Limb (tissue), 2 donors: ENCODE data around the gene NUCB1.

Source experiments
- DNase-seq, 2 donors: peaks; one replicate each; pipeline ENCODE4 v3.0.0-alpha.2; 2016; ENCODE audit errors: extremely low spot score in 2 of 2

NUCB1 gene

DNA sequence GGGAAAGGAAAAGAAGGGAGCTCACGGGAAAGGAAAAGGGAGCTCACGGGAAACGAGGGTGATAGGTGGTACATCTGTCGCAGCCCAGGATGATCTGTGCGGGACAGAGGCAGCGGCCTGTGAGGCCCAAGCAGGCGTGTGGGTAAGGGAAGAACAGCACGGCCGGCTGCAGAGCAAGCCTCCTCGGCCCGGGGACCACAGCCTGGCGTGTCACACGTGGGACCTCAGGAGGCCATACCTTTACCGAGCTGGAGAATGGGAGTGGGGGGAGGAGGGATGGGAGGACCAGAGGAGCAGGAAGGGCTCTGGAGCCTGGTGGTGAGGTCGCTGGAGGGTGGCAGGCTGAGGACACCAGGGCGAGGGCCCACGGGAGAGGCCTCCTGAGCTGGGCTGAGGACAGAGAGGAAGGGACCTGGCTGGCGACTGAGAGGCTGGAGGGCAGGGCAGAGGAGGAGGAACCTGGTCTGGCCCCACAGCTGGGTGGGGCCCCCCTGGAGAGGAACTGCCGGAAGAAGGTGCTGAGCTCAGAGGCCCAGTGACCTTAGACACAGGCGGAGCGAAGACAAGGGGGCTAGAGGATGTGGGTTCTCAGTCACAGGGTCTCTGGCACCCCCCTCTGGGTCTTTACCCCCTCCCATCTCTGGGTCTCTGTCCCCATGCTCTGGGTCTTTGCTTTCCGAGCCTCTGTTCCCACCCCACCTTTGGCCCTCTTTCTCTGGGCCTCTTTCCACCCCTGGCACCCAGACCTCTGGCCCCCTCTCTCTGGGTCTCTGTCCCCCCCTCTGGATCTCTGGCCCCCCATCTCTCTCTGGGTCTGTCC is 62.1 kb downstream of the NUCB1 start:
- DNase-seq = no peak

DNA sequence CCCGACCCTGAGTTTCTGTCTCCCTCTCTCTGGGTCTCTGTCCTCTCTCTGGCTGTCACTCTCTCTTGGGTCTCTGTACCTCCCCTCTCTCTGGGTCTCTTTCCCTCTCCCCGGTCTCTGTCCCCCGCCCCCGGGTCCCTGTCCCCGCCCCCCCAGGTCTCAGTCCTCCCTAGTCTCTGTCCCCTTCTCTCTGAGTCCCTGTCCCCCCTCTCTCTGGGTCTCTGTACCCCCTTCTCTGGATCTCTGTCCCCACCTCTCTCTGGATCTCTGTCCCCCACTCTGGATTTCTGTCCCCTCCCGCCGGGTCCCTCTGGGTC is 62.7 kb downstream of the NUCB1 start:
- DNase-seq = no peak

DNA sequence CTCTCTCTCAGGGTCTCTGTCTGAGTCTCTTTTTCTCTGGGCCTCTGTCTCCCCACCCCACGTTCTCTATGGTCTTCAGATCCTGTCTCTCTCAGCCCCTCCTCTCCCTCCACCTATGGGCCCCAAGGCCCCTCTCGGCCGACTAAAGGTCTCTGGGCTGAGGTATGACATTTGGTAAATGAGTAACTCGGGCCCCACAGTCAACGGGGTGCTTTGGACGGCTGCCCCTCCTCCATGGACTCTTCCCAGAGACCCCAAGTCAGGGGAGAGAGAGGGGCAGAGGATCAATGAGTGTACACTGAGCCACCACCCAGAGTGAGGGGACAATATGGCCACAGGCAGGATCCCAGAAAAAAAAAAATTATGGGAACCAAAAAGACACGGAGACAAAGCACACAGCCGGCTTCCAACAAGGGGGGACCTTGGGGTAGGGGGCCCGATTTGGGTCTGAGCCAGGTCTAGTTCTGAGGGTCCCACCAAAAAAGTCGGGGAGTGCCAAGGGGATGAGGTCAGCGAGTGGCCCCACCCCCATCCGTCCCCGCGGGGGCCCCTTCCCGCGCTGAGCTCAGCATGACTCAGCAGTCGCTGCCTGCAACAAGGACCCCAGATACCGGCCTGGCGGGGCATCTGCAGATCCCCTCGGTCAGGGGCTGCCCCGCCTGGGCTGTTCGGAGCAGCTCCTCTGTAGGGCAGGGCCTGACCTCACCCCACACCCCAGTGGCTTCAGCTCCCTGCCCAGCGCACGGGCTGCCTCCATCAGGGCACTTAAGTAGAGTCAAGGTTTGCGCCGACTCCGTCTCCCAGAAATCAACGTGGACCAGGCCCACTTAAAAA is 63.5 kb downstream of the NUCB1 start:
- DNase-seq = peak in 1 of 2 donors; percentile 85

DNA sequence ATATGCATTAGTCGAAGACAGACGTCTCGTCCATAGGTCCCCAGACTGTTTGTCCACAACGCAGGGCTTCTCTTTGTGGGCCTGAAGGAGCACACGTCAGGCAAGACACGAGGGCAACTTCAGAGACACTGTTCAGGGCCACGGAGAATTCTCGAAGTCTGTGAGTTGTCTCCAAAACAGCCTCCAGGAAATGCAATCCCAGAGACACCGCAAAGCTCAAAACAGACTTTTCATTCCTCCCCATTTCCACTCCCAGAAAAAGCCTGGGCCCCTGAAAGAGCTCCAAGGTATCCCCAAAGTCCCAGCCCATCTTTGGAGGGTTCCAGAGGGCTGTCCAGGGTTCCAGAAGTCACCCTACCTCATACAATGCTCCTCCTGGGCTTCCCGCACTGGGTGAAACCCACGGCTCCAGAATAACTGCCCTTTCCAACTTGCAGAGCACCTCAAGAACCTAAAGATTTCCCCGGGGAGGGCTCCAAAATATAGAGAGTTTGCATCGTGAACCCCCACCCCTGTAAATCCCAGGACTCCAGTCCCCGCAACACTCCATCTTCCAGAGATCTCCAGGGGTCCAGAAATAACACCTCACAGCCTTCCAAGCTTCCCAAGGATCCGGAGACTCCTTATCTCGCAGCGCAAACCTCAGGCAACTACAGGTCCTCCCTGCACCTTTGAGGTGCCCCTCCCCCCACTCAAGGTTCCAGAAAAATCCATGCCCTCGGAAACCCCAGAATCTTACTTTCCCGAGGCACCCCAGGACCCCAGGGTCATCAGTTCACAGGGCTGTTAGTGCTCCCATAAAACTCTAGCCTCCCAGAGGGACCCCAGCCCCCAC is 64.3 kb downstream of the NUCB1 start:
- no peak for DNase-seq

DNA sequence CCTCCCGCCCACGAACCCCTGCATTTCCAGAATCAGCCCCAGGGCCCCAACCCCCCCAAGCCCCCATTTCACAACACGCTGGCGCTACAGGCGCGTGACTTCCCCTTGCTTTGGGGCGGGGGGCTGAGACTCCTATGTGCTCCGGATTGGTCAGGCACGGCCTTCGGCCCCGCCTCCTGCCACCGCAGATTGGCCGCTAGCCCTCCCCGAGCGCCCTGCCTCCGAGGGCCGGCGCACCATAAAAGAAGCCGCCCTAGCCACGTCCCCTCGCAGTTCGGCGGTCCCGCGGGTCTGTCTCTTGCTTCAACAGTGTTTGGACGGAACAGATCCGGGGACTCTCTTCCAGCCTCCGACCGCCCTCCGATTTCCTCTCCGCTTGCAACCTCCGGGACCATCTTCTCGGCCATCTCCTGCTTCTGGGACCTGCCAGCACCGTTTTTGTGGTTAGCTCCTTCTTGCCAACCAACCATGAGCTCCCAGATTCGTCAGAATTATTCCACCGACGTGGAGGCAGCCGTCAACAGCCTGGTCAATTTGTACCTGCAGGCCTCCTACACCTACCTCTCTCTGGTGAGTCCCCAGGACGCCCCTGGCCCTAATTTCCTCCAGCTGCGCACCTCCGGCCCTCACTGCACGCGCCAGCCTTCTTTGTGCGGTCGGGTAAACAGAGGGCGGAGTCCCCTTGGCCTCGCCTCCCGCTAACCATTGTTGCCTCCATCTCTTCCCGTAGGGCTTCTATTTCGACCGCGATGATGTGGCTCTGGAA is 65.1 kb downstream of the NUCB1 start, which contains the start of gene FTL:
FTL (plus strand) TSS at position 270 of the 766 bp plus-strand sequence; CDS start at position 469, 199 bp downstream.
- peak; percentile 93 to 95 for DNase-seq

DNA sequence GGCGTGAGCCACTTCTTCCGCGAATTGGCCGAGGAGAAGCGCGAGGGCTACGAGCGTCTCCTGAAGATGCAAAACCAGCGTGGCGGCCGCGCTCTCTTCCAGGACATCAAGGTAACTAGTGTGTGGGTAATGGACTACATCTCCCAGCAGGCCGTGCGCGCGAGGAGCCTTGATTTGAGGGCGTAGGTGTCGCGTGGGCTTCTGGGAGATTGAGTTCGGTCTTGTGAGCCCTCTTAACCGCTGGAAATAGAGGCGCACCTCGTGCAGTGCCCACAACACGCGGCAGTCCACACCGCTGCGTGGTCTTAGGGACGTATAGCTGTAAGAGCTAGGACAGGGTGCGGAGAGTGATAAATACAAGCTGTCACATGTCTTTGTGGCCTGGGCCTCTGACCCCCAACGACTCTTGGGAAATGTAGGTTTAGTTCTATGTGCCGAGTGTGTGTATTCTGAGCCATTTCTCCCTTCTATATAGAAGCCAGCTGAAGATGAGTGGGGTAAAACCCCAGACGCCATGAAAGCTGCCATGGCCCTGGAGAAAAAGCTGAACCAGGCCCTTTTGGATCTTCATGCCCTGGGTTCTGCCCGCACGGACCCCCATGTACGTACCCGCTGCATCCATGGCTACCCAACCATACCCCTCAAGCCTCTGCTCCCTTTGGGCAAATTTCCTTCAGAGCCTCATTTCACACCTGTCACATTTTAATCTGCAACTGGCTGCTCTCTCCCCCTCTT is 65.9 kb downstream of the NUCB1 start:
- peak; percentile 85 to 94 for DNase-seq

DNA sequence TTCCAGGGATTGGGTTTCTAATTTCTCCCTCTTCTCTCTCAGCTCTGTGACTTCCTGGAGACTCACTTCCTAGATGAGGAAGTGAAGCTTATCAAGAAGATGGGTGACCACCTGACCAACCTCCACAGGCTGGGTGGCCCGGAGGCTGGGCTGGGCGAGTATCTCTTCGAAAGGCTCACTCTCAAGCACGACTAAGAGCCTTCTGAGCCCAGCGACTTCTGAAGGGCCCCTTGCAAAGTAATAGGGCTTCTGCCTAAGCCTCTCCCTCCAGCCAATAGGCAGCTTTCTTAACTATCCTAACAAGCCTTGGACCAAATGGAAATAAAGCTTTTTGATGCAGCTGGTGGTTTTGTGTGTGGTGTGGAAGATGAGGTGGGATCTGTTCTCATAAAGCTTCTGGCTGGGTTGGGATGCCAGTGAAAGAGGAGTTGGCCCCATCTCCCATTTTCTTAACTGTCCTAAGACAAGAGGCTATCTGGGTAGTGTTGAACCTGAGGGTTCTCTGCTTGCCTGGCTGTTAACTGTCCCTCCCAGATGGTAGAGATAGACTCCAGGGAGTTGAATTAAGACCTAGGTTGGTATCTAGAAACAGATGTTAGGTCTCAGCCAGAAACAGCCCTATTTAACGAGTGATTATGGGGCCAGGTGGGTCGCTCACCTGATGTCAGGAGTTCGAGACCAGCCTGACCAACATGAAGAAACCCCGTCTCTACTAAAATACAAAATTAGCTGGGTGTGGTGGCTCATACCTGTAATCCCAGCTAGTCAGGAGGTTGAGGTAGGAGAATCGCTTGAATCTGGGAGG is 66.6 kb downstream of the NUCB1 start:
- DNase-seq = no peak

DNA sequence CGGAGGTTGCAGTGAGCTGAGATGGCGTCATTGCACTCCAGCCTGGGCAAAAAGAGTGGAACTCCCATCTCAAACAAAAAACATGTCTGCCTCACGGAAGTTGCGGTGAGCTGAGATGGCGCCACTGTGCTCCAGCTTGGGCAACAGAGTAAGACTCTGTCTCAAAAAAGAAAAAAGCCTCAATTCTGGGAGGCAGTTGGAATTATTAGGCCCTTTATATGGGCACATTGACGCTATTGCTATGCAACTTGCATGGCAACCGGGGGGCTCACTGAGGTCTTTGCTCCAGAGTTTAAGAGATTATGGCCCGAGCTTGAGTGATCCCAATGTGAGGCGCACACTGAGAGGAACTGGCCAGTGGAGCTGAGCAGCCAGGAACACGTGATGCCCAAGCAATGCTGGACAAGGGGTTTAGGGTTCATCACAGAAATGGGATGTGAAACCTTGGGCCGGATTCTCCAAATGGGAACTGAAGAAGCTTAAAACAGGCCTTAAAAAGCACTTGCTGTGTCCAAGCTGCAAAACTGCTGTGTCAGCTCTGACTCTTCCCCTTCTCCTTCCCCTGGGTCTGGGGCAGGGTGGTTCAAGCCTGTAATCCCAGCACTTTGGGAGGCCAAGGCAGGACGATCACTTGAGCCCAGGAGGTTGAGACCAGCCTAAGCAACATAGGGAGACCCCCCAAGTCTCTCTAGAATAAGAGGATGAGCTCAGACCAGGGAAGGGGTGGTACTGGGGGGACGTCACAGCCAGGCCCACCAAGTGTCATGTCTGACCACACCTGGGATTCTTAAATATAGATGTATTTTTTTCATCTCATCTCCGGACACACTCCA is 67.5 kb downstream of the NUCB1 start:
- DNase-seq = no peak

DNA sequence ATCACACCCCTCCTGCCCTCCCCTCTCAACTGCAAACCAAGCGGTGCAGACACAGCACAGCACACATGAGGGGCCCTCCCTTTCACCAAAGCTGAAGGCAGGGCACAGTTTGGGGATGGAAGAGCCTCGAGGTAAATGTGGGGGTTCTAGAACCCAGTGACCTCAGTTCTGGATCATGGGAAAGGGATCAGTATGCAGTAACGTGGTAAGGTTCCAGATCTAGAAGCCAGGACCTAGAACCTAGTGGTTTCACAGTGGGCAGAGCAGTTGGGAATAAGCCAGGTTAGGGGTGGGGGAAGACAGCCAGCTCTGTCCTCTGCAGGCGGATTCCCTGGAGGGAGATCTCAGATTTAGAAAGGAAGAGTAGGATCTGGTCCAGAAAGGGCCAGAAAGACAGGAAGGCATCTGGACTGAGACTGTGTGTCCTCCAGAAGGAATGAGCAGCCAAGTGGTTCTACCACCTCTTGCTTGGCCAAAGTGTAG is 68.1 kb downstream of the NUCB1 start:
- no peak for DNase-seq

DNA sequence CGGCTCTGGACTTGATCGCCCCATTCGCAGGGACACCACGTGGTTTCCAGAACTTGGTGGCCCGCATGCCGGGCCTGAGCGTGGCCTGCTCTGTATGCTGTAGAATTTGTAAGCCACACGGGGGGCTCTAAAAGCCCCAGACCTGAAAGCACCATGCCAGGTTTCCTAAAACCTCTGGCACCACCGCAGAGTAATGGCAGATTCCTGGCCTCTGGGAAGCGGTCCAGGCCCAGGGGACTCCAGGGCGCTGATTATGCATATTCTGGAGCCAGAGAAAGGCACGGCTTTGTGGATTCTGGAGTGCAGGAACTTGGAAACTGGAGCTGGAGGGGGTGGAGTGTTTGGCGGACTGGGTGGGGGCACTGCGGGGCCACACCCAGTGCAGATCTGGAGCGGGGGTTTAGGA is 68.7 kb downstream of the NUCB1 start:
- no peak for DNase-seq

DNA sequence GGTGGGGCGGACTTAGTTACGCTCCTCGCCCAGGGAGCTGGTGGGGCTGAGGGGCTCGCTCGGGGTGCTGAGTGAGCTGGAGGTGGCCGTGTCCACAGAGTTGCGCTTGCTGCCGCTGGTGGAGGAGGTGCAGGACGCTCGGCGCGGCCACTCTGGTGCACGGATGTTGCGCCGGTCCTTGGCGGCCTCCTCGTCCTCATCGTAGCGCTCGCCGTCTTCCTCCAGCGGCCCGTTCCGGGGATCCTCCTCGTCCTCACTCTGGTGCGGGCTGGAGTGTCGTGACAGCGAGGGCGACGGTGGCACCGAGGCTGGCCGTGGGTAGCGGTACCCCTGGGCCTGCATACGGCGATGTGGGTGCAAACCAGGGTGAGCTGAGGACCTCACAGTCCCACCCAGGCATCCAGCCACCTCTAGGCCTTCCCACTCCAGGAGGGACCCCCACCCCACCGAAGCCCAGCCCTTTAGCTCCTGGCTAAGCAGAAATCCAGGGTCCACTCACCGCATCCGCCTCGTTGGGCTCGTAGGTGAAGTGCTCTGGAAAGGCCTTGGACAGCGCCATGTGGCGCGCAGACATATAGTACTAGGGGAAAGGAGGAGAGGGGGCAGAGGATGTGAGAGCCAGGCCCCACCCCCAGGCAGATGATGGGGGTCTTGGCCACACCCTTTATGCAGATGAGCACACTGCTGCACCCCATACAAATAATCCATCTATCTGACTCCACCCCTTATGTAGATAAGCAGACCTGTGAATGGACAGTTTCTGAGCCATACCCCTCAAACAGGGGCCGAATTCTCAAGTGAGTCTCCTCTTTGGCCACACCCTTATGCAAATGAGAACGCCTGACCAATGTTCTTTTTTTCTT is 69.4 kb downstream of the NUCB1 start:
- DNase-seq = no peak

DNA sequence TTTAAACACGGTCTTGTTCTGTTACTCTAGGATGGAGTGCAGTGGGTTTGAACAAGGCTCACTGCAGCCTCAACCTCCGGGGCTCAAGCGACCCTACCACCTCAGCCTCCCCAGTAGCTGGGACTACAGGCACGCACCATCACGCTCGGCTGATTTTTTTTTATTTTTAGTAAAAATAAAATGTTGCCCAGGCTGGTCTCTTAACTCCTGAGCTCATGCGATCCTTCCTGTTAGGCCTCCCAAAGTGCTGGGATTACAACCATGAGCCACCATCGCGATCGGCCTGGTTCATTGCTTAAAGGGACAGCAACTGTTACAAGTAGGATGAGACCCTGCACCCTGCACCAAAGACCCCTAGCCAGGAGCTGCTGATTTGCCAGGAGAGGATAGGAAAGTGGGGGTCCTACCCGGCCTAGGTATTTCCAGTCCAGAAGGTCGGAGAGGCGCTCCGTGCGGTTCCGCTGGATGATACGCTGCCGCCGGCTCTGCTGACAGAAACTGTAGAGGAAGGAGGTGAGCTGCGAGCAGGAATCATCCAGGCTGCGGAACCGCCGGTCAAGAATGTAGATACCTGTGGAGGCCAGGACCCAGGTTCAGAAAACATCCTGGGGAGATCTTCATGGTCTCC is 70.1 kb downstream of the NUCB1 start:
- DNase-seq = no peak

DNA sequence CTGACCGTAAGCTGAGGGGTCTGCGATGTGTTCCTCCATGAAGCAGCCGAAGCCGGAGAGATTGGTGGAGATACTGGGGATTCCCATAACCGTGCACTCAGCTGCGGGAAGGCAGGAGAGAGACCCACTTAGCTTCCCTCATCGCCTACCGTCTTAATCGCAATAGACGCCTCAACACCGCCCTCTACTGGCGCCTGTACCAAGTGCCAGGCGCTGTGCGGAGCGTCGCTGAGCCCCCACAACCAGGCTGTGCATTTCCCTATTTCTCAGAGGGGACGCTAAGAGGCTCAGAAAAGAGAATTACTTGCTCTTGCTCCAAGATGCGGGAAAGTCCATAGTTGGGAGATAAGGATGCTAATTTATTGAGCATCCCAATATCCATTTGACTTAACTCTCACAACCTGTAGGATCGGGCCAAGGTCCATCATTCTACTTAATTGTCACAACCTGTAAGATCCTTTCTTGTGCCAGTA is 70.8 kb downstream of the NUCB1 start:
- peak; percentile 78 to 87 for DNase-seq
